Fibroblast of lung (primary cell): ENCODE measurements around the gene DLG2.

ENCODE experiments used
- CTCF ChIP-seq, 2 donors: IDR thresholded peaks in 1 of 2; conservative IDR thresholded peaks in 1 of 2; 1 replicate in 1 of 2; 2 replicates in 1 of 2; pipeline ENCODE4 v1.5.1; 2011 to 2012; ENCODE audit warnings: low read length in 2 of 2, control low read depth in 1 of 2, inconsistent platforms in 1 of 2, low read depth in 1 of 2, mild to moderate bottlenecking in 1 of 2
- EZH2 ChIP-seq: IDR thresholded peaks from 2 replicates; pipeline ENCODE4 v1.5.1; 2012; ENCODE audit warnings: low read length, control low read depth, mild to moderate bottlenecking; ENCODE audit errors: missing control alignments

GRCh38 chr11:84549217-84549616 is 1077.9 kb downstream of the DLG2 start:
- TF ChIP-seq CTCF (conservative IDR thresholded peaks at IDR 0.05 in 1 of 2, IDR thresholded peaks at IDR 0.05 in 1 of 2; ENCODE audit: low read depth in 1 of 2, low read length in 2 of 2) (no peak), EZH2 (no peak)
